SK-N-MC (cell line): ENCODE measurements around the gene CRTC1.

Experiments
- EZH2 ChIP-seq: fragments of 200-600 bp; sonication (generic); IDR thresholded peaks from one replicate; pipeline ENCODE4 v1.6.1; 2017; ENCODE audit warnings: antibody characterized with exemption
- FOXP2 ChIP-seq: optimal IDR thresholded peaks from 2 replicates; pipeline ENCODE3; 2011; ENCODE audit warnings: mild to moderate bottlenecking, moderate library complexity; ENCODE audit not compliant: insufficient read depth; ENCODE audit errors: extremely low read length, control extremely low read depth
- POLR2AphosphoS5 ChIP-seq: IDR thresholded peaks from 2 replicates; pipeline ENCODE4 v1.6.1; 2012; ENCODE audit warnings: mild to moderate bottlenecking, low read depth, low read length, borderline replicate concordance

DNA sequence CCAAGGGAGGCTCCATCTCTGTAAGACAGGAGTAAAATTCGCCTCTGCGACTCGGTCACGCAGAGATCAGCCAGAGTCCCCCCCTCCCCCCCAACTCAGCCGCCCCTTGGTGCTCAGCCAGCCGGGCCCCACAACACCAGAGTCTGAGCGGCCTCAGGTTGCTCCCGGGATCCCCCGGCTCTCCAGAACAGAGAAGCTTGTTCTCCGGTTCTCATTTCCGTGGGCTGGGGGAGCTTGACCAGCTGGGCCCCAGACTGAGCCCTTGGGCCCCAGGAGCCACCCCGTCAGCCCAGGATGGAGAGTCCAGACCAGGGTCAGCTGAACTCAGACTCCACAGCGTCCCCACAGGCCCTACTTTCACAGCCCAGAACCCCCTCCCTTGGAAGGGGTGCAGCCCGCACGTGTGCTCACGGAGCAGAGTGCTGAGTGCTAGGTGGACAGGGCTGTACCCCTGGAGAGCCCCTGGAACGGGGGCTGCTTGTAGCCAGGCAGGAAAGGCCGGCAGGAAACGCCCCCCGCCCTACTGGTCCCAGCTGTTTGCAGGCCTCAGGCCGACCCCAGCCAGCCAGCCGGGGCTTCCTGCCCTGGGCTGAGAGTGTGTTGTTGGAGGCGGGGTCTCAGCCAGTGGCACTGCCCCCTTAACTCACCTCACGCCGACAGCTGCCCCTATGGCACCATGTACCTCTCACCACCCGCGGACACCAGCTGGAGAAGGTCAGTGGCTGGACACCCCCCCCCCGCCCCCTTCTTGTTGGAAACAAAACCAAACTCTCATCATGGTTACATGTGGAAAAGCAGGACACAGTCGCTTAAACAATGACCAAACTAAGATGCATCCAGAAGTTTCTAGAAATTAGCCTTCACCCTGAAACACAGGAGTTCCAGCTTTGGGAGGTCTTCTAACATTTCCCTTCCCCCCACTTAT, 63.2 kb downstream of the CRTC1 start:
- TF ChIP-seq POLR2AphosphoS5 (no peak), EZH2 (no peak), FOXP2 (no peak)
